HG03571 (cell line): Measurements from ENCODE around the gene SCEL.

Experiments used
- ATAC-seq: cut with Tn5 transposase; IDR thresholded peaks from one replicate; pipeline ENCODE4 v1.9.1; 2021; ENCODE audit not compliant: unreplicated experiment

Gene SCEL

GRCh38 chr13:77548594-77548993 lies 13.1 kb downstream of the SCEL start:
- no peak for ATAC-seq

GRCh38 chr13:77554069-77554468 lies 18.6 kb downstream of the SCEL start:
- ATAC-seq, result no peak

DNA sequence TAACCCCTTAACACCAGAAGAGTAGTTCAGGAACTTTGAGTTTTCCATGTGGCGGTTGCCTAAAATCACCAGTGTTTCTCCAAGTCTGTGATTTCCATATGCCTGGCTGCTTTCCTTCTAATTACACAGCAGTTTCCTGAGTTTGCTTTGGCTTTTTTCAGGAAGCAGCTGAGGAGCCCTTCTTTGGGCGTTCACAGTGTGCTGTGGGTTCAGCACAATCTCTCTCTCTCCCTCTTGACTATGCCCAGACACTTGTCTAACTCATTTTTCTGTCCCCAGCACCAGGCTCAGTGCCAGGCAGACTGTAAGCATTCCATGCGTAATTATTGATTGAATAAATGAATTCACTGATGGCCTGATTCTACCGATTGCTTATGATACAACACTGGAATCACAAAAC lies 19.7 kb downstream of the SCEL start:
- ATAC-seq, result no peak

DNA sequence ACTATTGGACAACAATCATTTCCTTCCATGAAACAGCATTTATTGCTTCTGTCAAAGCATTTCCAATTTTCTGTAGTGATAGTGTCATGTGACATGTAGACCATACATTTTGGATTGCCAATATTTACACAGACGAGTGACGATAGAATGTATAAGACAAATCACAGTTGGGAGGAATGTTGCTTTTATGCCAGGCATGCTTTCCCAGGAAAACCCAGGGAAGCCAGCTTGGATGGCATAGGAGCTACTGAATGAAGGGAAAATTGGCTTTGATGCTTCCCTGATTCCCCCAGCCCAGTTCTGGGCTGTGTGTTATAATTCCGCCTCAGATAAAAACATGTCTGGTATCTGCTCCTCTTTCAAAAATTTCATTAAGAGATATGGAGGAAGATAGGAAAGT lies 22.5 kb downstream of the SCEL start:
- ATAC-seq, result no peak

DNA sequence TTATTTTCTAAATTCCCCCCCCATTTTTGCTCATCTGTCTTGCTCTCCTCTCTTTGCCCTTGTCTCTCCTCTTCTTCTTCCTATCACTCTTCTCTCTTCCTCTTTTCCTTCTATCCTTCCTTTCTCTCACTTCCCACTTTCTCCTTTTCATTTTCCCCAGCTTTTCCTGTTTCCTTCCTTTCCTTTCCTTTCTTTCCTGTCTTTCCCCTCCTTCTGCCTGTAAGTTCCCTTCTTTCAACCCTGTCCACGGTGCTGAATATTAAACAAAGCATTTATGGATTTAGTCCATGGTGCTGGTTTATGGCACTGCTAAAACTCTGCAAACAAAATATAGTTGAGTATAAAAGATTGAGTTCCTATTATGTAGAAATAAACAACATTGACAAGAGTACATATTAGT lies 27.6 kb downstream of the SCEL start:
- ATAC-seq, result no peak

- ATAC-seq, result peak; percentile 67
Measured at GRCh38 chr13:77565635-77566034, 30.1 kb downstream of the SCEL start.

DNA sequence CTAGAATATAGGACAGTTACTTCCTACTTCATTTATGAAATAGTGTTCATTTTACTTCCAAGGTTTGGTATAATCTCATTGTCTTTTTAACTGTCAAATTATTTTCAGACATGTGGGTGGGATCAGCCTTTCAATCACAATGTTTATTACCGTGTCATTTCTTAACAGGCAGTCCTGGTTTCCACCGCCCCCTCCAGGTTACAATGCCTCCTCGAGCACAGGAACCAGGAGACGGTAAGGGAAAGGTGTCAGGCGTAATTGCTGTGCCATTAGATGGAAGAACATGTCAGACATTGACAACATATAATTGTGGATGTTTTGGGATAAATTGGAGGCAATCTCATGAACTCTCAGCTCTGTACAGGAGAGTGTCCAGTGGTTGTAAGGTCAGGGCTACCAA lies 36.5 kb downstream of the SCEL start:
- no peak for ATAC-seq

DNA sequence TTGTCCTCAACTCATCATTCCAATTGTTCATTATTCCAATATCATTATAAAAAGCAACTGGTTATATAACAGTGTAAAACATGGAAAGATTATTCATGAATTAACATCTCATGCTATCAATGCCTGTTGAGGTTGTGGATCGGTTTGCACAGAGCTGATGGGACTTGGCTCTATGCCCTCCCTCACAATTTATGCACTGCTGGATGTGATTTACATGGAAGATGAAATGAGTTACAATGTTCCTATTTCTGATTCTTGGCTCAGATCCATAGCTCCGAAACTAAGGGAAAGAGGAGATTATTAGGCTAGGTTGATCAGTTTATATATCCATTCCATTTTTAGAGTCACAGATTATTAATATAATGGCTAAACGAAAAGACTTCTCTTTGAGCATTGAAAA lies 38.6 kb downstream of the SCEL start:
- ATAC-seq, result no peak

- ATAC-seq, result no peak
Measured at GRCh38 chr13:77579959-77580358, 44.5 kb downstream of the SCEL start.

DNA sequence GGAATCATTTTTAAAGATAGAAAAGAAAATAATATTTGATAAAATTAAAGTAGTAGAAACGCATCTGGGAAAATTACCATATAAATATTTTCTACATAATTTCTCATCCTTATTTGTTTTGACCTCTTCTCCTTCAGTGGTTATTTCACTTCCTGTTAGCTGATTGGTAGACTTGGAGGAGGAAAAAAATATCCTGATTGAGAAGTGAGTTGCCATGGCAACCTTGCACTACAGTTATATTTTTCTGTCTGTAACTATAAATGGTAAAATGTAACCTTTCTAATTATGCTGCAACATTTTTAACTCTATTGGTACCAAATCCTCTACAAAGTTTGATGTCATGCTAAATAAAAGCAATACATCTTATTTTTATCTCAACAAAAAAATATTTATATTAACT lies 45.2 kb downstream of the SCEL start:
- ATAC-seq, result no peak

GRCh38 chr13:77583581-77583980 lies 48.1 kb downstream of the SCEL start:
- peak; percentile 73 for ATAC-seq

DNA sequence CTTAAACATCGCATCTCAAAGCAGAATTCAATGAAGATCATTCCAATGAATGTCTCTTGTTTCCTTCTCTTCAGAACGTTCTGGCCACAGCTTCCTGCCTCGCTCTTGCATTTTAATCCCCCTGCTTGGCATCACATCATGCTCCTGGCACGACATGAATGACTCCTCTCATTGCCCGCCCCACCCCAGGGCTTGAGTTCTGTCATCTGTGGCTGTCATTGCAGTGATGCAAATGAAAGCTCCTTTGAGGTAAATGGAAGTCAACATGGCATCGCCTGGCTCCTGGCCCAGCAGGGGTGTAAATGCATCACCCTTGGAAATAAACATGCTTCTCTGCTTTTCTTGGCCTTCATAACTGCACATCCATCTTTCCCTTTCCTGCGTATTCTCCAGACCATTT lies 48.6 kb downstream of the SCEL start:
- no peak for ATAC-seq

DNA sequence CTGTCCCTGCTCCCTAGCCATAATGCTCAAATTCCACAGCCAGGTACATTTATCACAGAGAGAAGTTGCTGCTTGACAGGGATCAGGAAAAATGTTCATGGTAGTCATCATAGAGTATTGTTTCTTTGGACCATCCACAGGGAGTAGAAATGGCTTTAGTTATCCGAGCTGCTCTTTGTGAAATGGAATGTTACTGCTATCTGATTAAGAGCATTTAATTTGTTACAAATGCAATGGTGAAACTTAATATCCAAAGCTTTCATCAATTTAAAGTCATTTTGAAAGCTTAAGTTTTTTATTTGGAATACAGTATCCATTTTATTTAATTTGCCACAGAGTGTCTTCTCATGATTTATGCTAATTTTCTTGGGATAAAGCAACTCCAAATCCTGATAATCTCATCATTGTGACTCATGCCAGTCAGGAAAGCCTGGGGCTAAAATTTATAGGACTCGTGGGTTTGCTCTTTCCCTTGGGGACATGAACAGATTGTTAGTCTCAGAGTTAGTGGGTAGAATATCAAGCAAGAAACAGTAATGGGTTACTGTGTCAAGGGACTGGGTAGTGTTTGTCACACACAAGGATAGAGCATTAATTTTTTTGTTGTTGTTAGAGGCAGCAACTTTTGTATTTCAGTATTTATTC lies 59.8 kb downstream of the SCEL start:
- ATAC-seq, result no peak

- no peak for ATAC-seq
Measured at GRCh38 chr13:77596777-77597176, 61.3 kb downstream of the SCEL start.

DNA sequence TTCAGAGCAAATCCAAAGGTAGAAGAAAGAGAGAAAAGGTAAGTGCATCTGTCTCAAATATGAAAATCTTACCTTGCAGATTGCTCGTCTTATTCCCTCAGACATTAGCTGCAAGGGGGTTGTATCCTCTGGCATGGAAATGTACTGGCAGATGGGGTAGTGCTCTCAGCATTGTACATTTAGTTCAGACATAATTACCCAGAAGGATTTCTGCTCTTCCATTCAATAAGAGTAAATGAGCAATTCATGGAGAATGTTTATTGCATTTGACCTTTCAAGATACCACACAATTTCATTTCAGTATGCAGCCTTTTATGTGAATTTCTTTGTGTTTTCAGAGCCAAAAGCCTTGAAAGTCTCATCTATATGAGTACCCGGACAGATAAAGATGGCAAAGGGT lies 63.8 kb downstream of the SCEL start:
- no peak for ATAC-seq

DNA sequence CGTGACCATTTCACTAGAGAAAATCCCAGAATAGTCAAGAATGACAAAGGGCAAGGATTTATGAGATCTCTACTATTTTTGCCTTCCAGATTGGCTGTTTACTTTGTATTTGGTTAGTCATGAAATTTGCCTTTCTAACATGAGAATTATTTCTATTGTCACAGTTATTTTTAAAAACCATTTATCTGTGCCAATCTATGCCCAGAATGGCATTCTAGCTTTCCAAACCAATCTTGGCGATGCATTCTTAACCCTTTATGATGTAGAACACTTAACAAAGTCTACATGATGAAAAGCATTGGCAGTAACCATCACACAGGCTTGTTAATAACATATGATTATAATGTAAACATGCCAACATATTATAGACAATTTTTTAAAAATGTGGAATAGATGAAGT lies 65.2 kb downstream of the SCEL start:
- ATAC-seq, result no peak

DNA sequence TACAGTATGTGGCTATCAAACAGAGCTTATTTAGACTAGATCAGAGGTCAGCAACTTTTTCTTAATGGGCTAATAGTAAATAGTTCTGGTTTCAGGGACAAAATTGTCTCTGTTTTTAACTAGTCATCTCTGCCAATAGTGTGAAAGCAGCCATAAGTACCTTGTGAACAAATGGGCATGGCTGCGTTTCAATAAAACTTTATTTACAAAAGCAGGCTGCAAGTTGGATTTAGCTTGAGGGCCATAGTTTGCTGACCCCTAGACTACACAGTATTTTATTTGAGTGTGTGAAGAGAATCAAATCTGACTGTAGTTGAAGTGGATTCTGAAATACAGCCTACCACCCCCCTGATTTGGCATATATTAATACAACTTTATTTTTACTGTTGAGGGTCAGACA lies 75.6 kb downstream of the SCEL start:
- no peak for ATAC-seq

DNA sequence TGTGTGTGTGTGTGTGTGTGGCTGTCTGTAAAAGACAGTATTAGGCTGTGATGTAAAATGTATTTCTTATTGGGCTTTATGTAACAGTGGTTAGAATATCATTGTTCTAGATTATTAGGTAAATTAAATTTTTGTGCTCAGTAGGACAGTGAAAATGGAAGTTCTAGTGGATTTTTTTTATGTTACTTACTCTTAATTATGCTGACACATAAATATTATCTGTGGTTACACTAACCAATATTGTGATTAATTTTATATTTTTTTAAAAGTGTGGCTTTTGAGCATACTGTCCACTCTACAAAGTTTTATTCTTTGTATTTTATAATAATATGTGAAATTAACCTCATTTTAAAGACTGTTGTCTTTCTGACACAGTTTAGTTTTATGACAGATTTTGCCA lies 80.5 kb downstream of the SCEL start:
- no peak for ATAC-seq

DNA sequence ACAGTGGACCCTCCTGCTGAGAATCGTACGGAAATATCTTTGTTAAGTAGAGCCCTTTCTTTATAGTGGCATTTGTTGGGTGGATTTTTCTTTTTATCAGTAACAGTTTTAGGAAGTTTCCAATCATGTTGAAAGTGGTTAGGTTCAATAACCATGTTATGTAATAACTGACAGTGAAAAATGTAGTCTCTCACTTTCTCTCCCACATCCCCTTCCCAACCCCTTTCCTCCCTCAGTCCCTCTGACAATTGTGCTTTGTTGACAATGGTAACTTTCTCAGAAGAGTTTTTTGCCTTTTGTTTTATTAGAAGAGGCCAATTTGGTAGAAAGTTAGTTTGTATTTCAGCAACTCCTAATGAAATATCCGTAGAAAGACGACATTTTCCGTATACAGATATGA lies 84.1 kb downstream of the SCEL start:
- ATAC-seq, result no peak

DNA sequence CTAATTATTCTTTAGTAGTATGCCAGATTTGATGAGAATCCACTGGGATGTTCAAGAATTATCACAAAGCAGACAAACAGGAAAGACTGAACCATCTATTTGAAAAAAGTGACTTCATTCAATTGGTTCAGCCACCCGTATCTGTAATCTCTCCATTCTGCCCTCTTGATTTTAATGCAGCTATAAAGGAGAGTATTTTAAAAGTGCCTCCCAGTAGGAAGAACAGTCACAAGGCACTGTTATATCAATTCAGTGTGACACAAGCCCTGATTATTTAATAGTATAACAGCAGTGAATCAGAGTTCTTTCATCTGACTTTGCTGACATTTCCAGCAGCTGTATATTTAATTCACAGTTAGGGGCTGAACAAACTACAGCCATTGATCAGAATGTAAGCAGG lies 84.6 kb downstream of the SCEL start:
- ATAC-seq, result no peak

DNA sequence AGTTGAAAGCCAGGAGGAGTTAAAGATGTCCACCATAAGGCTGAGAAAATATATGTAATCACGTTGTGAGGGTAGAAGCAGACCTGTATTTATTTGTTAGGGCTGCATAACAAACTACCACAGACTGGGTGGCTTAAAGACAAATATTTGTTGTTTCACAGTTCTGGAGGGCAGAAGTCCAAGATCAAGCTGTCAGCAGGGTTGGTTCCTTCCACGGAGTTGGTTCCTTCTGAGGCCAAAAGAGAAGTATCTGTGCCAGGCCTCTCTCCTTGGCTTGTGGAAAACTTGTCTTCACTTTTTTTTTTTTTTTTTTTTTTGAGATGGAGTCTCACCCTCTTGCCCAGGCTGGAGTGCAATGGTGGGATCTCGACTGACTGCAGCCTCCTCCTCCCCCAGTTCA lies 88.3 kb downstream of the SCEL start:
- no peak for ATAC-seq

- ATAC-seq, result no peak
Measured at GRCh38 chr13:77628170-77628569, 92.7 kb downstream of the SCEL start.

- ATAC-seq, result no peak
Measured at GRCh38 chr13:77637588-77637987, 102.1 kb downstream of the SCEL start.

DNA sequence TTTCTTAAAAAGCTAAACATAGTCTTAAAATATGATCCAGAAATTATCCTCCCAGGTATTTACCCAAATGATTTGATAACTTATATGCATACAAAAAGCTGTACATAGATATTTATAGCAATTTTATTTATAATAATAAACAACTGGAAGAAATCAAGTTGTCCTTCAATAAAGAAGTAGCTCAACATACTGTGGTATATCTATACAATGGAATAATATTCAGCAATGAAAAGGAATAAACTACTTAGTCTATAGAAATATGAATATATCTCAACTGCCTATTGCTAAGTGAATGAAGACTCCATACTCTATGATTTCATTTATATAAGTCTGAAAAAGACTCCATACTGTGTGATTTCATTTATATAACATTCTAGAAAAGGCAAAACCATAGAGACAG lies 114.9 kb downstream of the SCEL start:
- ATAC-seq, result no peak
